GM21381 (cell line): ENCODE results near the gene MTFR1L.
"Not testable (repeated sequence)": the region's sequence is repeated elsewhere in the genome, so short reads cannot be mapped to it uniquely, and the experiment has no call there.

Experiments
- ATAC-seq: cut with Tn5 transposase; IDR thresholded peaks from one replicate; pipeline ENCODE4 v1.9.1; 2021; ENCODE audit warnings: mild to moderate bottlenecking, moderate library complexity; ENCODE audit not compliant: unreplicated experiment

MTFR1L gene

DNA sequence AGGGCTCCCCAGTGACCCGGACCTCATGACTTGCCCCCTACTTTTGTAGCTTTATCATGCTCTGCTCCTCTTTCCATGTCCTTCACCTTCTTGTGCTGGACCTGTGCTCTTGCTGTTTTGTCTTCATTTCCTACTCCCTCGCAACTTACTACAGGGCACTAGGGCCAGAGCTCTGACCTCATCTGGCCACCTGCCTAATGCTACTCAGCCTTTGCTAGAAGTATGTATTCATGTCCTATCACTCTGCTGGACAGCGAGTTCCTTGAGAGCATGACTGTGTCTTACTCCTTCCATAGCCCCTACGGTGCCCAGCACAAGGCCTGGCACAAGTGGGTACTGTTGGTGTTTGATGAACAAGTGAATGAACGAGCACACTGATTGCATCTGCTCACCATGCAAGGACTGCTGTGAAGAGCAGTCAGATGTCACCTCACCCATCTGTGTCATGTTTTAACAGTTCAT lies 1.9 kb downstream of the MTFR1L start:
- ATAC-seq: no peak

DNA sequence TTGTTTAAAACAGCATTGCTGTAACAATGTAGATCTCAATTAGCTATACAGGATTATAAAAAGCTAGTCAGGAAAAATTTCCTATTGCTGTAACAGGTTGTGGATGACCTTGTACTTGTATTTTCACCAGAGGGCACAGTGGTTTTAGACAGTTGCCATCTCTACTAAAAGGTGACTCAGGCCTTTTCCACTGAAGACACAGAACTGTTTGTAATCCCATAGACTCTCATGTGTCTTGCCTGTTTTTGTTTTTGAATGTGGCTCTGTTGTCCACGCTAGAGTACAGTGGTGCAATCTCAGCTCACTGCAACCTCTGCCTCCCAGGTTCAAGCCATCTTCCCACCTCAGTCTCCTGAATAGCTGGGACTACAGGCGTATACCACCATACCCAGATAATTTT lies 5.9 kb downstream of the MTFR1L start:
- no peak for ATAC-seq

DNA sequence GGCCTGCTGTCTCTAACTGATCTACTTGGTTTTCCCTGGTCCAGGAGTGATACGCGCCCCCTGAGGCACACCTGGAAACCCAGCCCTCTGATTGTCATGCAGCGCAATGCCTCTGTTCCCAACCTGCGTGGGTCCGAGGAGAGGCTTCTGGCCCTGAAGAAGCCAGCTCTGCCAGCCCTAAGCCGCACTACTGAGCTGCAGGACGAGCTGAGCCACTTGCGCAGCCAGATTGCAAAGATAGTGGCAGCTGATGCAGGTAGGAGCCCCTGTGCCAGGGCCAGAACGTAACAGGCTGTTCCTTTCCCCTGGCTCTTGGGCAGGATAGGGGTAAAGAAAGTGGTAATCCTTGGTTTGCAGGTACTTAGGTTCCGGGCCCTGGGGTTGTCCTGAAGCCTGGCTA lies 6.8 kb downstream of the MTFR1L start:
- ATAC-seq: no peak

- no peak for ATAC-seq
Measured at GRCh38 chr1:25828491-25828890, 8.7 kb downstream of the MTFR1L start.

DNA sequence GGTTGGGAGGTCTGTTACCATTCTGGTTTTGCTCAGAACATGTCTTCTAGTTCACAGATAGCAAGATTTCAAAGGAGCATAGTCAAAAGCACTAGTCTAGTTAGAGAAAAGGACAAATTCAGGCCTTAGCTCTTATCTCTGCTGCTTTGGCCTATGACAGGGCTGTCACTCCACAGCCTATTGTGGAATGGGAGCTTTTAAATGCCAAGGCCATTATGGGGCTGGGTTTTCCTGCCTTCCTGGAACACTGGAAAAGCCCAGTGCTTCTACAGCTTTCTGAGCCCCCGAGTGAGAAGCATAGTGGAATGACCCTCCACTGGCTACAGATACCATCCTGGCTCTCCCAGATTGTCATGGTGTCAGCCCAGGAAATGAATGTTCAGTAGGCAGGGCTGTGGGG lies 9.3 kb downstream of the MTFR1L start:
- ATAC-seq: no peak

DNA sequence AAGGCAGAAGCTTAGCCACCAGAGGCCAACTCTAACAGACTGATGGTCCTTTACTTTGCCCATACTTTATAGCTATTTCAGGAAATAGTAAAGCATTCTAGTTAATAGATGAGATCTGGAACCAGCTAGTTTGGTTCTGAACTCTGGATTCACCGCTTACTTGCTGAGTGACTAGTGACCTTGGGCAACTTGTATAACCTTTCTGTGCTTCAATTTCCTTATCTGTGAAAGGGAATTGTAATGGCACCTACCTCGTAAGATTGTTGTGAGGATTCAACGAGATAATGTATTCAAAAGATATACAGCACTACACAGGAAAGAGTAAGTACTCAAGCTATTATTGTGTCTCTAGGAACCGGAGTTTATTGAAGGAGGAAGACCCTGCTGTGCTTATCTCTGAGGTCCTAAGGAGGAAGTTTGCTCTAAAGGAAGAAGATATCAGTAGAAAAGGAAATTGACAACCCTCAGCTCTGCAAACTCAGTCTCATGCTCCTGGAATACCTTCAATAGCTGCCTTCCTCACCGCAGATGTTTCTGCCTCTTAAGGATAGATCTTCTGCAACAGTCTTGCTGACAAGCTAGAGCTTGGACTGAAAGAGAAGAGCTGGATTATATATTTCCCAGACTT lies 11.9 kb downstream of the MTFR1L start:
- ATAC-seq: no peak

GRCh38 chr1:25832336-25833037 lies 12.7 kb downstream of the MTFR1L start:
- no peak for ATAC-seq

- no peak for ATAC-seq
Measured at GRCh38 chr1:25833158-25833557, 13.4 kb downstream of the MTFR1L start.

DNA sequence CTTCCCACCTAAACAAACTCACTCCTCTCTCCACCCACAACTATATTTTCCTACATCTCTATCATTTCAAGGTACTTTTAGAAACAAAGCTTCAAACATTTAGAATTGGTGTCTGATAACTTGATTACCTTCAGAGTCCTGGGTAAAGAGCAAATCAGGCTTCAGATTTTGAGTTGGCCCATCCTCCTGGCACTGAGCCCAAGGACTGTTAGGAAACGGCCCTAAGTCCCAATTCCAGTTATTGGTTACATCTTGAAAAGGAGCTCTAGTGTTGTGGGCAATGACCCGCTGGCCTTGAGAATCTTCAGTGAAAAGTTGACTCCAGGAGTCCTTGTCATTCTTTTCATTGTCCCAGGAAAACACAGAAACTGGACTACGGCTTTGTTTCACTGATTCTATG lies 15.1 kb downstream of the MTFR1L start:
- no peak for ATAC-seq

GRCh38 chr1:25836695-25837094 lies 16.9 kb downstream of the MTFR1L start:
- ATAC-seq: no peak

- no peak for ATAC-seq
Measured at GRCh38 chr1:25837262-25837875, 17.6 kb downstream of the MTFR1L start.

DNA sequence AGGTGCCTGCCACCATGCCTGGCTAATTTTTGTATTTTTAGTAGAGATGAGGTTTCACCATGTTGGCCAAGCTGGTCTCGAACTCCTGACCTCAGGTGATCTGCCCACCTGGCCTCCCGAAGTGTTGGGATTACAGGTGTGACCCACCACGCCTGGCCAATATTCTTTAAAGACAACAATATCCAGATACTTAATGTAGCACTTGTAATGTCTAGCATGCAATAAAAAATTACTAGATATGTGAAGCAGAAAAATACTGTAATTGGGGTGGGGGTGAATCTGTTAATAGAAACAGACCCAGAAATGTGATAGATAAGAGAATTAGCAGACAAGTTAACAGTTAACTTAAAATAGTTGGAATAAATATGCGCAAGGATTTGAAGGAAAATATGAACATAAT lies 20.1 kb downstream of the MTFR1L start:
- not testable (repeated sequence) for ATAC-seq

GRCh38 chr1:25843483-25843882 lies 23.7 kb downstream of the MTFR1L start:
- ATAC-seq: no peak

GRCh38 chr1:25844536-25845337 lies 25.0 kb downstream of the MTFR1L start:
- no peak for ATAC-seq

GRCh38 chr1:25845664-25846063 lies 25.9 kb downstream of the MTFR1L start:
- ATAC-seq: no peak

DNA sequence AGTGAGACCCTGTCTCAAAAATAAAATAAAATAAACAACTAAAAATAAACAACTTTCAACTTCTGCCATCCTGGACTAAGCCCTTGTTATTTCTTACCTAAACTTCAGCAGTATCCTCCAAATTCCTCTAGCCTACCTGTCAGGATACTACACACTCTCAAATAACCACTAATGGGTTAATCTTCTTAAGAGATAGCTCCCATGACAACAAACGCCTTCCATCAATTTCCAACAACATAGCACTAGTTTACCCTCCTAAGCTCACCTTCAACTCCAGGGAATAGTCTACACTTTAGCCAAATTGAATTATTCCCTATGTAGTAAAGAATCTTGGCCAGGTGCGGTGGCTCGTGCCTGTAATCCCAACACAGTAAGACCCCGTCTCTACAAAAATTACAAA lies 28.2 kb downstream of the MTFR1L start:
- ATAC-seq: no peak

- no peak for ATAC-seq
Measured at GRCh38 chr1:25848531-25848930, 28.8 kb downstream of the MTFR1L start.

- ATAC-seq: no peak
Measured at GRCh38 chr1:25854554-25854953, 34.8 kb downstream of the MTFR1L start.

DNA sequence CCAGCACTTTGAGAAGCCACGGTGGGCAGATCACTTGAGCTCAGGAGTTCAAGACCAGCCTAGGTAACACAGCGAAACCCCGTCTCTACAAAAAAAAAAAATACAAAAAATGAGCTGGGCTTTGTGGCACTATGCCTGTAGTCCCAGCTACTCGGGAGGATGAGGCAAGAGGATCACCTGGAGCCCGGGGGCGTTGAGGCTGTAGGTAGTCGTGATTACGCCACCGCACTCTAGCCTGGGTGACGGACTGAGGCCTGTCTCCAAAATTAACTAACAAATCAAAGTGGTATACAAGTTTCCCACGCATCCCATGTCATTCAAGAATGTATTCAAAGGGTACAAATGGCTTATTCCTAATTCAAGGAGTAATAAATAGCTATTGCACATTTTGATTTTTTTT lies 37.1 kb downstream of the MTFR1L start:
- ATAC-seq: no peak

- ATAC-seq: no peak
Measured at GRCh38 chr1:25858494-25858893, 38.7 kb downstream of the MTFR1L start.
